SU-DHL-6 (cell line): Measurements from ENCODE around the gene AP3M1.

ENCODE experiments used
- CTCF ChIP-seq: fragments of 200-600 bp; sonication (generic); IDR thresholded peaks from one replicate; pipeline ENCODE4 v1.5.1; 2017; ENCODE audit warnings: antibody characterized with exemption, mild to moderate bottlenecking, low read length, moderate library complexity; ENCODE audit not compliant: insufficient read depth, poor library complexity, severe bottlenecking
- EZH2phosphoT487 ChIP-seq: fragments of 200-600 bp; sonication (generic), shearing (Covaris generic); conservative IDR thresholded peaks from 2 replicates; pipeline ENCODE4 v1.6.1; 2018; ENCODE audit warnings: mild to moderate bottlenecking, antibody characterized with exemption, low read length, moderate library complexity, mixed read lengths

DNA sequence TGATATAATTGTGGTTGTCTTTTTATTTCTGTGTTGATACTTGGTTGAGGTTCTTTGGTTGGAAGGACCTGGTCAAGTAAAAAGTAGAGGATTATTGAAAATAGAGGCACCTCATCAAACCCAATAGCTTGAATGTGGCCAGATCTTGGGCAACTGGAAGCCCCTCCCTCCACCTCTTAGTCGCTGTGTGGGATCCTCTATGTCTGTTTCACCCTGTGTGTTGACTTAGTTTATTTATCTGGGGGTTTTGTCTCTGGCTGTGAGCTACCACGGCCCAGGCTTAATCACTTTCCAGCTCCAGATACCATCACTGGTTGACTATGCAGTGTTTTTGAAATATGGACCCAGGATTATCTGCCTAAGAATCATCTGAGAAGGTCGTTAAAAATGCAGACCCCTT lies 58.3 kb downstream of the AP3M1 start:
- TF ChIP-seq CTCF (no peak), EZH2phosphoT487 (no peak)
